ENCODE results near the gene ADAMTSL1. TPM values are rescaled to one million over a fixed set of nuclear protein-coding genes. Genes with fewer than 3 reads are reported as not detected.

ADAMTSL1 gene
- total and polyA plus RNA-seq, 9 of the 15 experiments (the other 6 are each of a cell fraction or from before 2014, with no cell fraction given) = 0.01 TPM; not detected in 8

DNA sequence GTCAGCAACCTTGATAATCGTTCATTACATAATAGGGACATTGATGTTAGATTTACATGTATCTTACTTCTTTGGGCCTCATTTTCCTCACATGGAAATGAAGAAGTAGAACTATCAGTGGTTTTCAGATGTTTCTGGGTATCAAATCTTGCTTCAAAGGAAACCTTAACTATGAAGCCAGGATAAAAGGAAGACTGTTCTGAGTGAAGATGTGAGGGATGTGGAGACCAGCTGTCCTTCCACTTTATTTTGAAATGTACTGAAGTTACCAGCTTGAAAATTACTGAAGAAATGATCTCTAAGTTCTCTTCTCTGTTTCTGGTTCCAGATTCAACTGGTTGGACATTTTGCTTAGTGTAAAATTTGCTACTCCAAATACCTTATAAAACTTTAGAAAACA is 186.0 kb downstream of the ADAMTSL1 start:
- BruUV-seq (replicated peaks) = no TSS peak
- DNase-seq (ENCODE audit: extremely low read depth in 1 of 4, low spot score in 3 of 4) = no peak
- no peaks in the 10 kb centered on the region for H3K4me1 ChIP-seq (replicated peaks in 1 of 2; ENCODE audit: control insufficient read depth in 2 of 2, insufficient read depth in 2 of 2, low read length in 2 of 2)
- ATAC-seq = no peak
- TF ChIP-seq HNRNPL (IDR thresholded peaks at IDR 0.05; ENCODE audit: low read depth, low read length) = no peak
- TF ChIP-seq, protein P1, sequence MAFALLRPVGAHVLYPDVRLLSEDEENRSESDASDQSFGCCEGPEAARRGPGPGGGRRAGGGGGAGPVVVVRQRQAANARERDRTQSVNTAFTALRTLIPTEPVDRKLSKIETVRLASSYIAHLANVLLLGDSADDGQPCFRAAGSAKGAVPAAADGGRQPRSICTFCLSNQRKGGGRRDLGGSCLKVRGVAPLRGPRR (CRISPR knock-in tag; IDR thresholded peaks at IDR 0.05) = no peak
- TF ChIP-seq ZNF589 (CRISPR knock-in tag; IDR thresholded peaks at IDR 0.05; ENCODE audit: low read depth) = no peak
- no peak for TF ChIP-seq ZSCAN29 (IDR thresholded peaks at IDR 0.05)
- TF ChIP-seq, protein P2, sequence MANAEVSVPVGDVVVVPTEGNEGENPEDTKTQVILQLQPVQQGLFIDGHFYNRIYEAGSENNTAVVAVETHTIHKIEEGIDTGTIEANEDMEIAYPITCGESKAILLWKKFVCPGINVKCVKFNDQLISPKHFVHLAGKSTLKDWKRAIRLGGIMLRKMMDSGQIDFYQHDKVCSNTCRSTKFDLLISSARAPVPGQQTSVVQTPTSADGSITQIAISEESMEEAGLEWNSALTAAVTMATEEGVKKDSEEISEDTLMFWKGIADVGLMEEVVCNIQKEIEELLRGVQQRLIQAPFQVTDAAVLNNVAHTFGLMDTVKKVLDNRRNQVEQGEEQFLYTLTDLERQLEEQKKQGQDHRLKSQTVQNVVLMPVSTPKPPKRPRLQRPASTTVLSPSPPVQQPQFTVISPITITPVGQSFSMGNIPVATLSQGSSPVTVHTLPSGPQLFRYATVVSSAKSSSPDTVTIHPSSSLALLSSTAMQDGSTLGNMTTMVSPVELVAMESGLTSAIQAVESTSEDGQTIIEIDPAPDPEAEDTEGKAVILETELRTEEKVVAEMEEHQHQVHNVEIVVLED (CRISPR knock-in tag; IDR thresholded peaks at IDR 0.05) = no peak
- no peak for TF ChIP-seq ZNF778 (CRISPR knock-in tag; IDR thresholded peaks at IDR 0.05)
- no peak for TF ChIP-seq ZC3H11A (IDR thresholded peaks at IDR 0.05; ENCODE audit: low read depth, low read length)
- TF ChIP-seq ARID1B (IDR thresholded peaks at IDR 0.05) = no peak
- no peak for TF ChIP-seq GTF2F1 (IDR thresholded peaks at IDR 0.05; ENCODE audit: low read depth, low read length)
- TF ChIP-seq, protein P3, sequence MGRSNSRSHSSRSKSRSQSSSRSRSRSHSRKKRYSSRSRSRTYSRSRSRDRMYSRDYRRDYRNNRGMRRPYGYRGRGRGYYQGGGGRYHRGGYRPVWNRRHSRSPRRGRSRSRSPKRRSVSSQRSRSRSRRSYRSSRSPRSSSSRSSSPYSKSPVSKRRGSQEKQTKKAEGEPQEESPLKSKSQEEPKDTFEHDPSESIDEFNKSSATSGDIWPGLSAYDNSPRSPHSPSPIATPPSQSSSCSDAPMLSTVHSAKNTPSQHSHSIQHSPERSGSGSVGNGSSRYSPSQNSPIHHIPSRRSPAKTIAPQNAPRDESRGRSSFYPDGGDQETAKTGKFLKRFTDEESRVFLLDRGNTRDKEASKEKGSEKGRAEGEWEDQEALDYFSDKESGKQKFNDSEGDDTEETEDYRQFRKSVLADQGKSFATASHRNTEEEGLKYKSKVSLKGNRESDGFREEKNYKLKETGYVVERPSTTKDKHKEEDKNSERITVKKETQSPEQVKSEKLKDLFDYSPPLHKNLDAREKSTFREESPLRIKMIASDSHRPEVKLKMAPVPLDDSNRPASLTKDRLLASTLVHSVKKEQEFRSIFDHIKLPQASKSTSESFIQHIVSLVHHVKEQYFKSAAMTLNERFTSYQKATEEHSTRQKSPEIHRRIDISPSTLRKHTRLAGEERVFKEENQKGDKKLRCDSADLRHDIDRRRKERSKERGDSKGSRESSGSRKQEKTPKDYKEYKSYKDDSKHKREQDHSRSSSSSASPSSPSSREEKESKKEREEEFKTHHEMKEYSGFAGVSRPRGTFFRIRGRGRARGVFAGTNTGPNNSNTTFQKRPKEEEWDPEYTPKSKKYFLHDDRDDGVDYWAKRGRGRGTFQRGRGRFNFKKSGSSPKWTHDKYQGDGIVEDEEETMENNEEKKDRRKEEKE (IDR thresholded peaks at IDR 0.05; ENCODE audit: borderline replicate concordance in 1 of 2, control insufficient read depth in 1 of 2, low read depth in 2 of 2, low read length in 1 of 2) = no peak
- TF ChIP-seq RBFOX2 (IDR thresholded peaks at IDR 0.05; ENCODE audit: low read depth, low read length) = no peak
- no peak for TF ChIP-seq ZNF766 (CRISPR knock-in tag; conservative IDR thresholded peaks at IDR 0.05)
- TF ChIP-seq CEBPB (tag; IDR thresholded peaks at IDR 0.05) = no peak
- no peak overlapping the region for H3K4me2 ChIP-seq (ENCODE audit: insufficient read depth, low read length)
- intact Hi-C loops (cut with micrococcal nuclease) (no loop called here), in situ Hi-C loops (cut with MboI) (no loop called here)
- no peaks in the 10 kb centered on the region for H4K20me1 ChIP-seq (replicated peaks; ENCODE audit: control insufficient read depth, insufficient read depth, low read length)
- FAIRE-seq = no peak
- POLR2A ChIA-PET = no interaction called here
- no peaks in the 10 kb centered on the region for H3K36me3 ChIP-seq (ENCODE audit: control insufficient read depth, insufficient read depth, low read length)
- H2AFZ ChIP-seq (ENCODE audit: low read depth, low read length) = no peak overlapping the region
- CTCF ChIA-PET (ENCODE audit: low intra/inter-chr PET ratio) = no interaction called here
- no peak overlapping the region for H3K9ac ChIP-seq (ENCODE audit: insufficient read depth in 1 of 2, low read depth in 2 of 2, low read length in 2 of 2)
- H3K4me3 ChIP-seq = no peak overlapping the region
- H3K27ac ChIP-seq (ENCODE audit: extremely low read depth, low read depth, low read length) = no peak overlapping the region
- 0% methylated on average over 1 of the region's 1 CpG for WGBS (ENCODE audit: insufficient coverage, low coverage, missing lambda C conversion rate)
- H3K79me2 ChIP-seq (ENCODE audit: control insufficient read depth, insufficient read depth, low read length) = no peaks in the 10 kb centered on the region
- no peaks in the 10 kb centered on the region for H3K9me1 ChIP-seq (ENCODE audit: control insufficient read depth, insufficient read depth, low read length)
- H3K27me3 ChIP-seq (ENCODE audit: control insufficient read depth in 2 of 2, insufficient read depth in 2 of 2, low read length in 2 of 2) = no peaks in the 10 kb centered on the region
- H3K9me3 ChIP-seq (replicated peaks; ENCODE audit: control insufficient read depth, insufficient read depth, low read depth, low read length) = no peaks in the 10 kb centered on the region

Measured in K562 (cell line).